IPS DF 19.7 (cell line): ENCODE results near the gene ADNP2.

Experiments used
- DNase-seq: peaks from one replicate; pipeline ENCODE4 v3.0.0-alpha.2; 2013; ENCODE audit warnings: low read depth, low spot score

The ADNP2 gene

GRCh38 chr18:80105369-80106167 lies 3.5 kb upstream of the ADNP2 start:
- no peak for DNase-seq

GRCh38 chr18:80106482-80107051 lies 2.5 kb upstream of the ADNP2 start:
- DNase-seq: no peak

GRCh38 chr18:80107426-80107825 lies 1.6 kb upstream of the ADNP2 start:
- DNase-seq: no peak

GRCh38 chr18:80108121-80108536 lies 933 bp upstream of the ADNP2 start:
- DNase-seq: no peak

GRCh38 chr18:80109676-80110078 lies 615 bp downstream of the ADNP2 start:
- DNase-seq: no peak

- no peak for DNase-seq
Observed at GRCh38 chr18:80112624-80113248, 3.7 kb downstream of the ADNP2 start.

GRCh38 chr18:80115035-80115434 lies 6.0 kb downstream of the ADNP2 start:
- DNase-seq: no peak

- DNase-seq: no peak
Observed at GRCh38 chr18:80119111-80119510, 10.0 kb downstream of the ADNP2 start.

- DNase-seq: no peak
Observed at GRCh38 chr18:80120932-80121331, 11.9 kb downstream of the ADNP2 start.

GRCh38 chr18:80124131-80124530 lies 15.1 kb downstream of the ADNP2 start:
- DNase-seq: no peak

GRCh38 chr18:80126797-80127196 lies 17.7 kb downstream of the ADNP2 start:
- DNase-seq: no peak

GRCh38 chr18:80127635-80128034 lies 18.6 kb downstream of the ADNP2 start:
- no peak for DNase-seq

- no peak for DNase-seq
Observed at GRCh38 chr18:80129672-80130367, 20.8 kb downstream of the ADNP2 start.

GRCh38 chr18:80130555-80130954 lies 21.5 kb downstream of the ADNP2 start:
- DNase-seq: no peak

GRCh38 chr18:80132180-80132812 lies 23.2 kb downstream of the ADNP2 start:
- no peak for DNase-seq

- DNase-seq: no peak
Observed at GRCh38 chr18:80133124-80133523, 24.1 kb downstream of the ADNP2 start.

GRCh38 chr18:80135136-80135535 lies 26.1 kb downstream of the ADNP2 start:
- DNase-seq: no peak

GRCh38 chr18:80136679-80137078 lies 27.6 kb downstream of the ADNP2 start:
- no peak for DNase-seq

- DNase-seq: no peak
Observed at GRCh38 chr18:80137137-80137536, 28.1 kb downstream of the ADNP2 start.

GRCh38 chr18:80137976-80138375 lies 28.9 kb downstream of the ADNP2 start:
- no peak for DNase-seq

- no peak for DNase-seq
Observed at GRCh38 chr18:80140455-80140985, 31.5 kb downstream of the ADNP2 start.

GRCh38 chr18:80143881-80144280 lies 34.8 kb downstream of the ADNP2 start:
- no peak for DNase-seq
